ENCODE results near the gene PTPRD.

PTPRD gene

GRCh38 chr9:8888591-8888990 is 1724.2 kb downstream of the PTPRD start:
- in situ Hi-C loops (cut with MboI; ENCODE audit: low pct_unique_long_range_greater_than_20kb, low sequenced_read_pairs, unreplicated experiment), result no loop called here
- TF ChIP-seq CTCF (IDR thresholded peaks at IDR 0.05; ENCODE audit: extremely low read depth, insufficient read depth, missing control alignments), result no peak
- DNase-seq (ENCODE audit: low spot score), result no peak

- DNase-seq (ENCODE audit: low spot score), result no peak
- in situ Hi-C loops (cut with MboI; ENCODE audit: low pct_unique_long_range_greater_than_20kb, low sequenced_read_pairs, unreplicated experiment), result no loop called here
- TF ChIP-seq CTCF (IDR thresholded peaks at IDR 0.05; ENCODE audit: extremely low read depth, insufficient read depth, missing control alignments), result no peak
Measured at GRCh38 chr9:8887369-8887768, 1725.4 kb downstream of the PTPRD start.

GRCh38 chr9:8883321-8883720 is 1729.5 kb downstream of the PTPRD start:
- in situ Hi-C loops (cut with MboI; ENCODE audit: low pct_unique_long_range_greater_than_20kb, low sequenced_read_pairs, unreplicated experiment), result no loop called here
- DNase-seq (ENCODE audit: low spot score), result no peak
- TF ChIP-seq CTCF (IDR thresholded peaks at IDR 0.05; ENCODE audit: extremely low read depth, insufficient read depth, missing control alignments), result no peak

GRCh38 chr9:8880060-8880459 is 1732.7 kb downstream of the PTPRD start:
- in situ Hi-C loops (cut with MboI; ENCODE audit: low pct_unique_long_range_greater_than_20kb, low sequenced_read_pairs, unreplicated experiment), result no loop called here
- DNase-seq (ENCODE audit: low spot score), result no peak
- TF ChIP-seq CTCF (IDR thresholded peaks at IDR 0.05; ENCODE audit: extremely low read depth, insufficient read depth, missing control alignments), result no peak

- DNase-seq (ENCODE audit: low spot score), result no peak
- in situ Hi-C loops (cut with MboI; ENCODE audit: low pct_unique_long_range_greater_than_20kb, low sequenced_read_pairs, unreplicated experiment), result no loop called here
- TF ChIP-seq CTCF (IDR thresholded peaks at IDR 0.05; ENCODE audit: extremely low read depth, insufficient read depth, missing control alignments), result no peak
Measured at GRCh38 chr9:8879284-8879683, 1733.5 kb downstream of the PTPRD start.

- in situ Hi-C loops (cut with MboI; ENCODE audit: low pct_unique_long_range_greater_than_20kb, low sequenced_read_pairs, unreplicated experiment), result no loop called here
- no peak for DNase-seq (ENCODE audit: low spot score)
- no peak for TF ChIP-seq CTCF (IDR thresholded peaks at IDR 0.05; ENCODE audit: extremely low read depth, insufficient read depth, missing control alignments)
Measured at GRCh38 chr9:8877753-8878494, 1734.9 kb downstream of the PTPRD start.

All from GM13977 (cell line).